DOHH2 (cell line): ENCODE measurements around the gene GNG12.

Source experiments
- EZH2phosphoT487 ChIP-seq: fragments of 200-600 bp; sonication (generic); IDR thresholded peaks from 2 replicates; pipeline ENCODE4 v1.6.1; 2017; ENCODE audit warnings: borderline replicate concordance, mild to moderate bottlenecking, antibody characterized with exemption, low read length, moderate library complexity, mixed read lengths
- TF ChIP-seq, protein P1 (sequence below): fragments of 200-600 bp; sonication (generic); IDR thresholded peaks from one replicate; pipeline ENCODE4 v1.5.1; 2014; ENCODE audit warnings: antibody characterized with exemption, mild to moderate bottlenecking, low read depth, low read length; ENCODE audit not compliant: poor library complexity, severe bottlenecking

DNA sequence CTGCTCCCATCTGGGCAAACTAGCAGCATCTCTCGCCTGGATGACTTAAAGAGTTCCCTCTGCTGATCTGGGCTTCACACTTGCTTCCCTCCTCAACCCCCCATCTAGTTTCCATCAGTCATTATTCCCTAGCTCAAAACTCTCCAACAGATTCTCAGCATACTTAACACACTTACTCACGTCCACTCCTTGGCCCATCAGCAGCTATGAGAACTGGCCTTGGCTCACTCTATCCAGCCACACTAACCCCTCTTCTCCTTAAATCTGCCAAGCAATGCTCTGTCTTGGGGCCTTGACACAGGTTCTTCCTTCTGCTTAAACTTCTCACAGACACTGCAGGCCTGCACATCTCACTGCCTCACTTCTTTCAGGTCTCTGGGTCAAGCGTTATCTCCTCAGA, 41.6 kb downstream of the GNG12 start:
- no peak for TF ChIP-seq EZH2phosphoT487
- TF ChIP-seq, protein P1, sequence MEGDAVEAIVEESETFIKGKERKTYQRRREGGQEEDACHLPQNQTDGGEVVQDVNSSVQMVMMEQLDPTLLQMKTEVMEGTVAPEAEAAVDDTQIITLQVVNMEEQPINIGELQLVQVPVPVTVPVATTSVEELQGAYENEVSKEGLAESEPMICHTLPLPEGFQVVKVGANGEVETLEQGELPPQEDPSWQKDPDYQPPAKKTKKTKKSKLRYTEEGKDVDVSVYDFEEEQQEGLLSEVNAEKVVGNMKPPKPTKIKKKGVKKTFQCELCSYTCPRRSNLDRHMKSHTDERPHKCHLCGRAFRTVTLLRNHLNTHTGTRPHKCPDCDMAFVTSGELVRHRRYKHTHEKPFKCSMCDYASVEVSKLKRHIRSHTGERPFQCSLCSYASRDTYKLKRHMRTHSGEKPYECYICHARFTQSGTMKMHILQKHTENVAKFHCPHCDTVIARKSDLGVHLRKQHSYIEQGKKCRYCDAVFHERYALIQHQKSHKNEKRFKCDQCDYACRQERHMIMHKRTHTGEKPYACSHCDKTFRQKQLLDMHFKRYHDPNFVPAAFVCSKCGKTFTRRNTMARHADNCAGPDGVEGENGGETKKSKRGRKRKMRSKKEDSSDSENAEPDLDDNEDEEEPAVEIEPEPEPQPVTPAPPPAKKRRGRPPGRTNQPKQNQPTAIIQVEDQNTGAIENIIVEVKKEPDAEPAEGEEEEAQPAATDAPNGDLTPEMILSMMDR = no peak
